ENCODE measurements around the gene COPG2. TPM values are rescaled to one million over a fixed set of nuclear protein-coding genes. Genes with fewer than 3 reads are reported as not detected.
"Not testable (repeated sequence)": the region's sequence is repeated elsewhere in the genome, so short reads cannot be mapped to it uniquely, and the experiment has no call there.

Gene COPG2, protein sequence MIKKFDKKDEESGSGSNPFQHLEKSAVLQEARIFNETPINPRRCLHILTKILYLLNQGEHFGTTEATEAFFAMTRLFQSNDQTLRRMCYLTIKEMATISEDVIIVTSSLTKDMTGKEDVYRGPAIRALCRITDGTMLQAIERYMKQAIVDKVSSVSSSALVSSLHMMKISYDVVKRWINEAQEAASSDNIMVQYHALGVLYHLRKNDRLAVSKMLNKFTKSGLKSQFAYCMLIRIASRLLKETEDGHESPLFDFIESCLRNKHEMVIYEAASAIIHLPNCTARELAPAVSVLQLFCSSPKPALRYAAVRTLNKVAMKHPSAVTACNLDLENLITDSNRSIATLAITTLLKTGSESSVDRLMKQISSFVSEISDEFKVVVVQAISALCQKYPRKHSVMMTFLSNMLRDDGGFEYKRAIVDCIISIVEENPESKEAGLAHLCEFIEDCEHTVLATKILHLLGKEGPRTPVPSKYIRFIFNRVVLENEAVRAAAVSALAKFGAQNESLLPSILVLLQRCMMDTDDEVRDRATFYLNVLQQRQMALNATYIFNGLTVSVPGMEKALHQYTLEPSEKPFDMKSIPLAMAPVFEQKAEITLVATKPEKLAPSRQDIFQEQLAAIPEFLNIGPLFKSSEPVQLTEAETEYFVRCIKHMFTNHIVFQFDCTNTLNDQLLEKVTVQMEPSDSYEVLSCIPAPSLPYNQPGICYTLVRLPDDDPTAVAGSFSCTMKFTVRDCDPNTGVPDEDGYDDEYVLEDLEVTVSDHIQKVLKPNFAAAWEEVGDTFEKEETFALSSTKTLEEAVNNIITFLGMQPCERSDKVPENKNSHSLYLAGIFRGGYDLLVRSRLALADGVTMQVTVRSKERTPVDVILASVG
- 20.7 TPM for polyA plus RNA-seq (2013, experiment 1 of 2; ENCODE audit: insufficient read length)
- polyA plus RNA-seq (2013, experiment 2 of 2; ENCODE audit: insufficient read length), result 24.0 TPM

DNA sequence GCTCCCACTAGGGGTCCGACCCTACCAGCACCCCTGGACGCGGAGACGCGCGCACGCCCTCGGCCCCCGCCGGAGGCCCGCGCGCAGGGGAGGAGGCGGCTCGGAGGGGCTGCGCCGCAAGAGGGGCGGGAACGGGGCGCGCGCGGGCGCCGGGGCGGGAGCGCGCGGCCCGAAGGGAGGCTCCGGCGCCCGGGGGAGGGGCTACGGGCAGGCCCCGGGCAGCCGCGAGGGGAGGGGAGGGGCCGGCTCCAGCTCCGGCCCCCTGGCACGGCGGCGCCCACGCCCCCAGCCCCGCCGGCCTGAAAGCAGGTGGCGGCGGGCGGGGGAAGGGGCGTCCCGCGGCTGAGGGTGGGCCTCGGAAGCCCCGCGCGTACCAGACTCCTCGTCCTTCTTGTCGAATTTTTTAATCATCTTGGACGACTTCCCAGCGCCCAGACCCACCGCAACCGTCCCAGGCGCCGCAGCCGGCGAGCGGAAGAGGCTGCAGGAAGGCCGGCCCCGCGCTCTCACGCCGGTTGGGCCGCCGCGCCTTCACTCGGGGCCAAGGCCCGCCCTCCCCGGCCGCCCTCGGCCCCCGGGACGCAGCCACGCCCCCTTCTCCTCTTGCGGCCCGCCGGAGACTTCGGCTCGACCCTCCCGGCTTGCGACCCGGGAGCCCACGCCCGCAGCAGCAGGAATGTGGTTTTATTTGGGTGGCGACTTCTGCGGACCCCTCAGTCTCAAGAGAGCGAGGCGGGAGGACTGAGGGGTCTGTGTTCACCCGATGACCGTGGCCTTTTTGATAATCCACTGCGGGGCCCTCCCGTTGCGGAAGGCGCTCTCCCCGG, at the start of gene COPG2:
Gene COPG2 (minus strand): TSS at position 491 of the 827 bp plus-strand sequence. CDS start 80 bp downstream, at position 411.
- DNase-seq, result peak; percentile 85

DNA sequence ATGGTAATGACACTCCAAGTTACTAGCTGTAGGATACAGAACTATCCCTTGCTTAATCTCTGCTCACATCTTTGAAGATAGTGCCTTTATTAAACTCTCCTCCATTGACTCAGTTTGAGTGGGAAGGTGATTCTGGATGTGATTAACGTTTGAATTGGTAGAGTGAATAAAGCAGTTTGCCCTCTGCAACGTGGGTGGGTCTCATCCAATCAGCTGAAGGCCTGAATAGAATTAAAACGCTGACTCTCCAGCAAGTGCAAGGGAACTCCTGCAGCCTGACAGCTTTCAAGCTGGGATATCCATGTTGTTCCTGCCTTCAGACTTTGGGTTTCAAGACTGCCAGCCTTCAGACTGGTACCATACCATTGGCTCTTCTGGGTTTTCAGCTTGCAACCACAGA, 43.9 kb upstream of the COPG2 start:
- DNase-seq, result no peak

DNA sequence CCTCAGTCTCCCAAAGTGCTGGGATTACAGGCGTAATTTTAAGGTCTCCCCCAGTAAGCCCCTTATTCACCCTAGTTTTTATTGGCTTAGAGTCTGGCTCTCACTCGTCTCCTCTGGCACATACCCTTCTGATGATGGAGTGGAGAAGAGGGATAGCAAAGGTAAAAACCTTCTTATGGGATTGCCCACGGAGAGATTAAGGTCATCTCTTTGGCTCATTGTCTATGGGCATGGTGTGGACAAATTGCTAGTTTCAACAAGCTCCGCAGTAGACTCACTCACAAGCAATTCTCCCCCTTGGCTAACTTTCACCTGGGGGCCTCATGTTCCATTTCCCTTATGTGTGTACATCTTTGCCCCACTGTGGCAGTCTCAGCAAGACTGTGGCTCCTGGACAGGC, 40.2 kb upstream of the COPG2 start:
- no peak for DNase-seq

DNA sequence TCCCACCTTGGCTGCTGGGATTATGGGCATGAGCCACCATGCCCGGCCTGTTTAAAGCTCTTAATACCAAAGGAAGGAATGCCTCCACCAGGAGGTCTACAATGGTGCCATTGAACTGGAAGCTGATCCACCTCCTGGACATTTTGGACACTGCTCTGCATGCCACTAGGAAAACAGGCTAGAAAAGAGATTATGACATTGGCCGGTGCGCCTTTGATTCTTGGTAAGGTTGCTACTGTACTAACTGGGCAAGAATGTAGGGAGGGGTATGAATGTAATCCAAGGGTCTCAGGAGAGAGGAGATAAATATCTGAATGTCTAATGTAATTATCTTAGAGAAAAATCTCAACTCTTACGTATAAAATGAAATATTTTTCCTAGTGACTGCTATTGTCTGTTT, 39.5 kb upstream of the COPG2 start:
- DNase-seq, result no peak

DNA sequence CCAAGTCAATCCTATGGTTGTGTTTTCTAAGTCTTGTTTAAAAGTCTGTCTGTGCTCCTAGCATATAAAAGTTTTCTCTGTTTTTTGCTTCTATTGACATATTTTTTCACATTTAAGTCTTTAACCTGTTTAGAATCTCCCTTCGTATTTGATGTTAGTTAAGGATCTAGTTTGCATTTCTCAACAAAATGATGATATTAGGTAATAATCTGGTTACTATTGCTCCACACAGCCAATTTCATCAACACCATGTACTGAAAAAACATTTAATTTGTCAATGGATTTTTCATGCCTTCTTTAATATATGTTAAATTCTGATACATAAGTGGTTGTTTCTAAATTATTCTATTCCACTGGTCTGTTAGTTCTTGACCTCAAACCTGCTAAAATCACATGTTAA, 35.3 kb upstream of the COPG2 start:
- no peak for DNase-seq

DNA sequence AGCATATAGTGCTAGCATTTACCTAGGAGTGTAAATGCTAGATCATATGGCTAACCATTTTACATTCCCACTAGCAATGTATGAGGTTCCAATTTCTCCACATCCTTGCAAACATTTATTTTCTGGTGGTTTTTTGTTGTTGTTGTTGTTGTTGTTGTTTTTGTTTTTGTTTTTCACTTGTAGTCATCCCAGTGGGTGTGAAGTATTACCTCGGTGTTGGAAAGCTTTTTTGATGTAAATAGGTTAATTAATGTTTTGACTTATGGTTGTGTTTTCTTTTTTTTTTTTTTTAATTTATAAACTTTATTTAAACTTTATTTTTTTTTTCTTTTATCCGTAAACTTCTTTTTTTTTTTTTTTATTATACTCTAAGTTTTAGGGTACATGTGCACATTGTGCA, 33.1 kb upstream of the COPG2 start:
- no peak for DNase-seq

DNA sequence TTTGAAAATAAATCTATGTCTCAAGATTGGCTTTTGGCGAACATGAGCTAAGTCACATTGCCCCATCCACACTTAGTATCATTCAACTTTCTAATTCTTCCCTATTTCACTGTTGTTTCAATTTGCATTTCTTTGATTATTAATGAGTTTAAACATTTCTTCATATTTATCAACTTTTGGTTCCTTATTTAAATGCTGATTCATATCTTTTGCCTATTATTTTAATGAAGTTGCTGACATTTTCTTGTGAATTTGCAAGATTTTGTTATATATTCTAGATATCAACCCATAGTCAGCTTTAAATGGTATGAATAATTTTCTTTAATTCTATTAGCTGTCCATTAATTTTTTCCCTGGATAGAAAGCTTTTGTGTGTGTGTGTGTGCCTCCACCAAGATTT, 32.2 kb upstream of the COPG2 start:
- DNase-seq, result no peak

DNA sequence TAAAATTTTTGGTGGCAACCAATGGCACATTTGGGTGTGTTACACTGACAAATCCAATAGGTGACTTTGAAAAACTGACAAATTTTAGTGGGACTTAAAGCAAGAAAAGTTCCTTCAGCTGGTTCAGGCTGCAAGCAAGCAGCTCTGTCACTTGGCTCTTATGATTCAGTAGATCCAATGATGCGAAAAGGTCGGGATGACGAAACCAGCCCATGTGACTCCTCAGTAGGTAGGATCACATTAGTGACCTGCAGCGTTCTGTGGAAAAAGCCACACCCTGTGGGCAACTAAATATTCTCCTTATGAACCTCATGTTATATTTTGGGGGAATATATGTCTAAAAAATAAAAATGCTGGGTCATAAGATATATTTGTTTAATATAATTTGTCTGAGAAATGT, 31.1 kb upstream of the COPG2 start:
- no peak for DNase-seq

DNA sequence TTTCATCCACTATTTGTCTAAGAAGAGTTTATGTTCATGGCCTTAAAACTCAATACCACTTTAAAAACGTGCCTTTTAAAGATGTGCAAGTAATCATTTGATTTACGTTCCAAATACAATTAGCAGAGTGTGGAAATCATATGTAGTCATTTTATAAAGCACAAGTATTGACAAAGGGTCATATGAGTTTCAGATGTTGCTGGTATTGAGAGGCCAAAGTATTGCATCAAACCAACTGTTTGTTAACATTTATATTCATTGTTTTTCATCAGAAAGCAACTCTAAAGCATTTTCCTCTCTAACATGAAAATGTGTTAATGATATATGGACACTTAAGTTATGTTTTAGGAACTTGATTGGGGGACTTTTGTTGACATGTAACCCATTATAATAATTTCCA, 29.3 kb upstream of the COPG2 start:
- DNase-seq, result no peak

DNA sequence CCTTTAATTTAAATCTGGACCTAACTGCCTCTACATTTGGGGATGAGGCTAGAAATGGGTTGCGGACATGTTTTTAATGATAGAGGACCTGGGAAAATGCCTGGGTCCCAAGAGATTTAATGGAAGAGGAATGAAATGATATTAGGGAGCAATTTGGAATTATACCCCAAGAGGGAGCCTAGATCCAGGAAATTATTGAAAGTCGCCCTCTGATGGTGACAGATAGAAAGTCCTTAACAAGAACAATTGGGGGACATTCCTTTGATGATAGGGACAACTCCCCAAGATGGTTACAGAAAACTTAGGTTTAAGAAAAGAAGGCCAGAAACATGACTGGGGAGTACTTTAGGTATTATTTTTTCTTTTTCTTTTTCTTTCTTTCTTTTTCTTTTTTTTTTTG, 27.3 kb upstream of the COPG2 start:
- peak; percentile 42 for DNase-seq

DNA sequence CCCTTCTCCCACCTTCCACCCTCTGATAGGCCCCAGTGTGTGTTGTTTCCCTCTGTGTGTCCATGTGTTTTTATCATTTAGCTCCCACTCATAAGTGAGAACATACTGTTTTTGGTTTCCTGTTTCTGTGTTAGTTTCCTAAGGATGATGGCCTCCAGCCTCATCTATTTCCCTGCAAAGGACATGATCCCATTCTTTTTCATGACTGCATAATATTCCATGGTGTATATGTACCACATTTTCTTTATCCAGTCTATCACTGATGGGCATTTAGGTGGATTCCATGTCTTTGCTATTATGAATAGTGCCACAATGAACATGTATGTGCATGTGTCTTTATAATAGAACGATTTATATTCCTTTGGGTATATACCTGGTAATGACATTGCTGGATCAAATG, 23.8 kb upstream of the COPG2 start:
- DNase-seq, result not testable (repeated sequence)

DNA sequence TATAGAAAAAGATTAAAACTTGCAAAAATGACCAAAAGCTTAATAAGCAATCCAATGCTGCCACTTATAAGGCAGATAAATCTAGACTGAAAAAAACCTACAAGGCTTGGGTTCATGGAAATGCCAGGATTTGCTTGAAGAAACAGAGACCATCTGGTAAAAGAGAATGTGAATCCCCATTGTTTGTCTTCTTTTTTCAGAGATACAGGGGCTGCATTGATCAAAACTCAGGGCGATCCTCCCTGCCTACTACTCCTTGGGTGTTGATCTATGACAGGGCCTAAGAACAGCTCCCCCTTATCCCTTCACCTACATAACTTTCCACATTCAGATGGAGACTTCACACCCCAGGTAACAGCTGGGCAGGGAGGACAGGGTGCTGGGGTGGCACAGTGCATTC, 21.1 kb upstream of the COPG2 start:
- no peak for DNase-seq

DNA sequence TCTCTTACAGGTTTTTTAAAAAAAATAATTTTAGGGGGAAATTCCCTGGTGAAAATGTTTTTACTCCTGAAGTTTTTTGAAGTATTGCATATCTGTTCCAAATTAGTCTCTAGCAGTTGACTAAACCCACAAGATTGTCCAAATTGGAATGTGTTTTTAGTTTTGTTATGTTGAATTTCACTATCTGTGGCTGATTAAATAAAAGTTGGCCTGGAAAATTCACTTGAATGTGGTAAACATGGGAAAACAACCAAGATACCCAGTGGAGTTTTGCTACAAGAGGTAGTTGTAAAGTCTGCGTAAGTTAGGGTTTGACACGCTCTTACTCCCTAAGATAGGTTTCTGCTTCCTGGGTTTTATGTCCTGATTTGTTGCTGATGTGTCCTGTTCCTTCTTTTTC, 14.5 kb upstream of the COPG2 start:
- no peak for DNase-seq

DNA sequence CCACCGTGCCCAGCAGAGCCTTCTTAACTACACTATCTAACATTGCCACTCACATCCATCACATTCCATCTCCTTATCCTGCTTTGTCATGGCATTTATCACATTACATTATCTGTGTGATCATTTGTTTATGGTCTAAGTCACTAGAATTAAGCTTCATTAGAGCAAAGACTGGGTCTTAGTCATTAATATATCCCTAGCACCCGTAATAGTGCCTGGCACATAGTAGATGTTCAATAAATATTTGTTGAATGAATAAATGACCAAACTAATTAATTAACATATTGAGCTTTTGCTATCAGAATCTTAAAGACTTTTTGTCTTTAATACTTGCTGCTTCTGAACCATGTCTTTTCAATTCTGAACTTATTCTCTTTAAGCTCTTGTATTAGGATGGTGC, 5.9 kb upstream of the COPG2 start:
- DNase-seq, result no peak

DNA sequence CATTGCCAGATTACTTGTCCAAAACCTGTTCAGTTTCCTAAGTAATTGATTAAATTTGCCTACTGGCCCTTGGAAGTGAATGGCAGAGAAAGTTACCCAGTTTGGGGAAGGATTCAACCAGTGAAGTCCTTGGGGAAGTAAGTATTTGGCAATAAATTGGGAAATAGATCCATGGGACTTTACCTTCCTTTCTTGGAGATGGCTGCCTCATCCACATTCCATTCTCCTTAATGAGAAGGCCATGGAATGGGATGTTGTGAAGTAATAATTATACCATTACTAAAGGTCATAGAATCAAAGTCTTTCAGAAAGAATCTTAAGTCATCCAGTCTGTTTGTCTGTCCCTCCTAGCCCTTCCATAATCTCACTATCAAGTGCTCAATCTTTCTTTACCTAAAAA, 4.5 kb upstream of the COPG2 start:
- DNase-seq, result no peak

DNA sequence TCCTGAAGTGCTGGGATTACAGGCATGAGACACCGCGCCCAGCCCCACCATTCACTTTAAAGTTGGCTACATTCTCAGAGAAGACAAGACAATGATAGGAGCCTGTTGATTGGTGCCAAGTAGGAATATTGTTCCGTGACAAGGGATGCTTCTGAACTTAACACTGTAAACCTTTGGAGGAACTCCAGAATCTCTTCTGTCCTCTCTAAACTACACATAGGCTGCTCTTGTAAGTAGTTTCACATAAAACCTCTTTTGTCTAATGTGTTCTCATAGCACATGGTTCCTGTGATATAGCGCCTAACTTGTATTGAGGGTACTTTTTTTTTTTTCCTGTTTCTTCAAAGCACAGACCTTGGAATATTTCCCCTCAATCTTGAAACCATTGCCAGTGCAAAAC, 3.6 kb upstream of the COPG2 start:
- DNase-seq, result no peak

DNA sequence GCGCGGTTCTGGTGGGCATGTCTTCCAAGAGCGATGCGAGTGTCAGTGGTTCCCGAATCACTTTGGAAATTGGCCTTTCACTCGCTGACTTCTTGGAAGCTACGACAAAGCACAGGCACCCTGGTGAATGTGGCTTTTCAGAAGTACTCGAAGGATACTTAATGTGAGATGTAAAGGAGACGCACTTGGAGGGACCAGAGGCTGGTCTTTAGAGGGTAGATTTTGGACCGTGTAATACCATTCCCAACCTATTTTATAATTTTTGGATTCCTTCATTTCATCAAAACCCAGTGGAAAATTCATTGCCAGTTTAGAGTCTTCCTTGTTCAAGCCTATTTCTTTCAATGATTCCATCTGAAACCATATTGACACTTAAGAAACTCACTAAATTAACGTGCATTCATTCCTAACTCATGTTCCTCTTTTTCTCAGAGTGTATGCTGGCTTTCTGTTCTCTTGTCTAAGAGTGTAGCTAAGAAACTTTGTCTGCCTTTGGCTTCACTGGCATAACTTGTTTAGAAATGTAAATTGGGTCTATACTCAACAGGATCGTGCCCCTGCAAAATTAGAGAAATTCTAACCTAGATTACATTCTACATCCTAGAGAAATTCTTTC, 645 bp upstream of the COPG2 start:
- DNase-seq, result no peak

DNA sequence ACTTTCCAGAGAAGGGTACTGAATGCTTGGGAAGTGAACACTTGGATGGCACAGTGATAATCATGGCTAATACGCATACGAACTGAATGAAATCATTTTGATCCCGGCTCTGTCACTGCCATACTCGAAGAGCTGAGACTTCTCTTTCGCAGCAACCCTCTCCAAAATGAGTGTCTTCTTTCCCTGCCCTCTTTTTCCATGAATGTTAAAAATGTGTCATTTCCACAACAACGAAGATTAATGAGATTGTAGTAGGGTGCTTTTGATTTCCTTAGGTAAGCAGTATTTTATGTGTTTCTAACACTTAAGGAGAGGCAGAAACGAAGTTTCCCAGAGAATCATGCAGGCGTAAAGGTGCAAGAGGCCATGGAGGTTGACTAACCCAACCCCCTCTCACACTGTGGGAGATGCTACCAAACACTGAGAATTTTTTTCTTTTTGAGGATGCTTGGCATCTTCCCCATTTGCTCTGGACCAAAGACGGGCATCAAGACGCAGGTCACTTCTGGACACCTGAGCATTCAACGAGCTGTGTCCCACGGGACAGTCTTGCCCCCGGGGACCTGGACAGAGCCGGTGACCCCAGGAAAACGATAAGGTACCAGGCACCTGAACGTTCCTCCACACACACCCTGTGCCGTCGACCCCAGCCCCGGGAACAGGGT, 823 bp downstream of the COPG2 start:
- no peak for DNase-seq

DNA sequence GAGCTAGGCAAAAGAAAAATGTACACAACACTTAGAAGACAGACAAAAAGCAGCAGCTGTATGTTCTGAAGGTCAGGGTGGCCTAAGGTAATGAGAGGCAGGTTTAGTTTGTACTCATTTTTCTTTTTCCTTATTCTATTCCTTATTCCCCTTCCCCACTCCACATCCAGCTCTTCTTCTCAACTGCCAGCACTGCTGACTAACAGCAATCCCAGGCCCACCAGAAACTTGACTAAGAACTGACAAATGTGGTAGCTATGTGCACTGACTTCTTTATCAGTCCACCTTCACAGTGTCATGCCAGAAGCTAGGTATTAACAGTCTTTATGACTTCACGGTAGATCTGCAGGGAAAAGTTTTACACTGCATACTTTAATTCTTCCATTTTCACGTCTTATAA, 6.1 kb downstream of the COPG2 start:
- no peak for DNase-seq

DNA sequence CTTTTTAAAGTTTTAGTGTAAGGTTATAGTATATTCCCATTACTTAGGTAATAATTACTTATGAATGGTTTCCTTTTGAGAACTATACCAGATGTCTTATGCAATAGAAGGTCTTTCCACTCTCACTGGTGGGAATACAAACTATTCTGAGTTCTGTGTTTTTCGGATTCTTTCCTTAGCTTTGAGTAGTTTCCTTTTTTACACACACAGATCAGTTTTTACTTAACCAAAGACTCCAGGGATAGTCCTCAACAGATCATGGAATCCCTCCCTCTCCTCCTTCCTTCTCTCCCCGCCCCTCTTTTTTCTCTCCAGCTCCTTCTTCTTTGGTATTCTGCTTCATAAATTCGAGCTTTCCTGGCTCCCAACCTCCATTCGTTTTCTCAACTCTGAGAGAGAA, 13.3 kb downstream of the COPG2 start:
- DNase-seq, result no peak

DNA sequence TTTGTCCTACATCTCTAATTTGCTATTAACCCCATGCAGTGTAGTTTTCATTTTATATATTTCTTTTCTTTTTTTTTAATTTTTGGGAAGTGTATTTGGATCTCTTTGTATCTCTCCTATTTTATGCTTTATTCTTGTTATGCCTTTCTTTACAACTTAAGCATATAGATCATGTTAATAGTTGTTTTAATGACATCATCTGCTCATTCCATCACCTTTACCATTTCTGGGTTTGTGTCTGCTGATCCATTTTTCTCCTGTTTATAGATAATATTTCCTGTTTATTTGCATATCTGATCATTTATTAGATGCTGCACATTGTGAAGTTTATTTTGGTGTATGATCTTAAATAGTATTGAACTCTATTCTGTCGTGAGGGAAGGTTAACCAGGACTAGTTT, 13.7 kb downstream of the COPG2 start:
- no peak for DNase-seq

DNA sequence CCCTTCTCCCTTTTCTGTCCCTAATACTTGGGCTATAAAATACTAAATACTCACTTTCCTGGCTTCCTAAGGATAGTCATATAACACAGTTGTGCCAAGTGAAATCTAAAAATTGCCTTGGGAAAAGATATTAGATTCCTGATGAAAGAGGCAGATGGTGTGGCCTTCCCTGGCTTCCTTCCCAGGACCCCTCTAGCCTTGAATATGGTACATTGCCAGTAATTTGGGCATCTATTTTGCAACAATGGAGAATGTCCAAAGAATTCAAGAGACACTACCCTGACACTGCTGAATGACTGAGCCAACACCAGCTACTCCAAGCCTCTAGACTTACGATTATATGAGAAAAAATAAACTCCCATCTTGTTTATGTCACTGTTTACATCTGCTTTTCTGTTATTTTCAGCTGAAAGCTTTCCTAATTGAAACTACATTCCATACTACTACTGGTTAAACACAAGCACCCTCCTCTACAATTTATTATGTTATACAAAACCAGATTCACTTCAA, 17.9 kb downstream of the COPG2 start:
- DNase-seq, result no peak
